DND-41 (cell line): ENCODE data around the gene TIMD4.

ENCODE experiments used
- ATAC-seq: fragments of 200-7000 bp; cut with Tn5 transposase; 3 replicates; pipeline ENCODE4 v1.9.1; 2021; ENCODE audit warnings: low read depth; ENCODE audit not compliant: insufficient read depth
- DNase-seq: peaks from one replicate; pipeline ENCODE4 v3.0.0-alpha.2; 2020
- H2AFZ ChIP-seq: 2 replicates; pipeline ENCODE4 v1.6.0; 2012; ENCODE audit warnings: low read depth, low read length
- H3K27ac ChIP-seq: 2 replicates; pipeline ENCODE4 v1.5.1; 2012; ENCODE audit warnings: low read length, inconsistent platforms
- H3K27me3 ChIP-seq: fragments of 200-600 bp; sonication (generic); 2 replicates; pipeline ENCODE4 v1.6.0; 2012; ENCODE audit warnings: low read length, mild to moderate bottlenecking, inconsistent platforms; ENCODE audit not compliant: insufficient read depth, poor library complexity
- H3K36me3 ChIP-seq: 2 replicates; pipeline ENCODE4 v1.5.1; 2012; ENCODE audit warnings: low read length, inconsistent platforms; ENCODE audit not compliant: insufficient read depth
- H3K4me1 ChIP-seq: 2 replicates; pipeline ENCODE4 v1.5.1; 2012; ENCODE audit warnings: mild to moderate bottlenecking, low read length; ENCODE audit not compliant: insufficient read depth
- H3K4me2 ChIP-seq: 2 replicates; pipeline ENCODE4 v1.6.0; 2012; ENCODE audit warnings: mild to moderate bottlenecking, moderate library complexity, low read length, inconsistent platforms; ENCODE audit not compliant: insufficient read depth
- H3K4me3 ChIP-seq, 2 experiments: fragments of 200-600 bp in 1 of 2; shearing (Covaris generic) in 1 of 2; 2 replicates each; pipeline ENCODE4 v1.5.1; 2012 to 2016; ENCODE audit warnings: inconsistent platforms in 2 of 2, low read length in 2 of 2, mild to moderate bottlenecking in 2 of 2, low read depth in 1 of 2, moderate library complexity in 1 of 2
- H3K79me2 ChIP-seq: 2 replicates; pipeline ENCODE4 v1.6.0; 2012; ENCODE audit warnings: low read length, inconsistent platforms; ENCODE audit not compliant: insufficient read depth
- H3K9ac ChIP-seq: 2 replicates; pipeline ENCODE4 v1.6.0; 2012; ENCODE audit warnings: low read depth, mild to moderate bottlenecking, inconsistent platforms, low read length, moderate library complexity
- H3K9me3 ChIP-seq: 2 replicates; pipeline ENCODE4 v1.5.1; 2012; ENCODE audit warnings: low read length, moderate library complexity, mild to moderate bottlenecking, inconsistent platforms; ENCODE audit not compliant: insufficient read depth, severe bottlenecking
- H4K20me1 ChIP-seq: 2 replicates; pipeline ENCODE4 v1.6.0; 2012; ENCODE audit warnings: low read length; ENCODE audit not compliant: insufficient read depth
- EZH2 ChIP-seq: IDR thresholded peaks from 3 replicates; pipeline ENCODE4 v1.6.1; 2012; ENCODE audit warnings: borderline replicate concordance, low read depth, mild to moderate bottlenecking, moderate library complexity, low read length, inconsistent platforms; ENCODE audit not compliant: severe bottlenecking
- TF ChIP-seq, protein P1 (sequence below): IDR thresholded peaks from 2 replicates; pipeline ENCODE4 v1.5.1; 2012; ENCODE audit warnings: borderline replicate concordance, low read length, moderate library complexity, mild to moderate bottlenecking; ENCODE audit not compliant: poor library complexity, severe bottlenecking; ENCODE audit errors: extremely low read depth

The TIMD4 gene

DNA sequence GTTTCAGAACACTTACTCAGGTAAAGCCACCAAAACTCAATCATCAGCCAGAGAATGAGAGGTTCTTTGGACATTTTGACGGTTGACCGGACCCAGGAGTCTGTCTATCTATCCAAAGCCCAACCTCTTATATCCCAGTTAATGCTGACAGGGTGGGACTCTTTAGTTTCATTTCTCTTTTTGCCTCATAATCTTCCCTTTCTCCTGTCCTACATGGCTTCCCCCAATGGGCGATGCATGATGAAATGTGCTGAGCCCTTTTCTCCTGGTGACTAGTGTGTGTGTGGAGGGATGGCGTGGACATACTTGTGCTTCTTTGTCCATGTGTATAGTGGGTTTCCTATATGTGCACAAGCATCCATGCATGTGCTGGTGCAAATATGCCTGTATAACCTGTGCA is at the start of gene TIMD4:
TIMD4 (minus strand) TSS at position 102 of the 400 bp plus-strand sequence; CDS start at position 74, 28 bp downstream.
- Histone ChIP-seq H3K4me3 (no peak within 1 kb of the TSS), H3K9me3 (no peaks in the 10 kb centered on the region), H4K20me1 (no peaks in the 10 kb centered on the region), H3K27ac (no peak within 1 kb of the TSS), H3K27me3 (peaks cover 3% of the 10 kb centered on the region), H3K4me1 (no peaks in the 10 kb centered on the region), H3K4me2 (no peak within 1 kb of the TSS), H3K36me3 (no peaks in the 10 kb centered on the region), H2AFZ (no peak within 1 kb of the TSS), H3K79me2 (no peaks in the 10 kb centered on the region), H3K9ac (no peak within 1 kb of the TSS)
- DNase-seq = no peak
- TF ChIP-seq EZH2 = no peak
- TF ChIP-seq, protein P1, sequence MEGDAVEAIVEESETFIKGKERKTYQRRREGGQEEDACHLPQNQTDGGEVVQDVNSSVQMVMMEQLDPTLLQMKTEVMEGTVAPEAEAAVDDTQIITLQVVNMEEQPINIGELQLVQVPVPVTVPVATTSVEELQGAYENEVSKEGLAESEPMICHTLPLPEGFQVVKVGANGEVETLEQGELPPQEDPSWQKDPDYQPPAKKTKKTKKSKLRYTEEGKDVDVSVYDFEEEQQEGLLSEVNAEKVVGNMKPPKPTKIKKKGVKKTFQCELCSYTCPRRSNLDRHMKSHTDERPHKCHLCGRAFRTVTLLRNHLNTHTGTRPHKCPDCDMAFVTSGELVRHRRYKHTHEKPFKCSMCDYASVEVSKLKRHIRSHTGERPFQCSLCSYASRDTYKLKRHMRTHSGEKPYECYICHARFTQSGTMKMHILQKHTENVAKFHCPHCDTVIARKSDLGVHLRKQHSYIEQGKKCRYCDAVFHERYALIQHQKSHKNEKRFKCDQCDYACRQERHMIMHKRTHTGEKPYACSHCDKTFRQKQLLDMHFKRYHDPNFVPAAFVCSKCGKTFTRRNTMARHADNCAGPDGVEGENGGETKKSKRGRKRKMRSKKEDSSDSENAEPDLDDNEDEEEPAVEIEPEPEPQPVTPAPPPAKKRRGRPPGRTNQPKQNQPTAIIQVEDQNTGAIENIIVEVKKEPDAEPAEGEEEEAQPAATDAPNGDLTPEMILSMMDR = no peak
- no peak for ATAC-seq

DNA sequence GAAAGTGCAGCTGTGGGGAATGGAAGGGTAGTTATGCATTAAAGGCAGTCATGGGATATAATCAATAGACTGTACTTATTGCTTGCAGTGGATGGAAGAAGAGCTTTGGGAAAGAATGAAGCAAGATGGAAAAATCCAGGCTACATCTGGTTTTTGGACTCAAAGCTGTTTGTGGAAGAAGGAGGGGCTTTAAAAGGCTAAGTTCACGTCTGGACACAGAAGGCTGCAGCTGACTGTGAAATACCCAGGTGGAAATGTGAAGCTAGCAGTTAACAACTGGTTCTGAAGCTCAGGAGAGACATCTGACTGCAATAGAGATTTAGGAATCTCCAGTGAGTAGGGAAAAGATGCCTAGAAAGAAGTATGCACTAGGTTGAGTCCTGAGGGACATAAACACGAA is 43.2 kb upstream of the TIMD4 start:
- H3K4me1 ChIP-seq = no peaks in the 10 kb centered on the region
- no peak overlapping the region for H3K4me2 ChIP-seq
- ATAC-seq = no peak
- TF ChIP-seq, protein P1 = no peak
- TF ChIP-seq EZH2 = no peak
- H3K79me2 ChIP-seq = no peaks in the 10 kb centered on the region
- H3K27ac ChIP-seq = no peak overlapping the region
- H2AFZ ChIP-seq = no peak overlapping the region
- H3K36me3 ChIP-seq = no peaks in the 10 kb centered on the region
- H3K9ac ChIP-seq = no peak overlapping the region
- H3K4me3 ChIP-seq = no peak overlapping the region
- DNase-seq = no peak
- H3K9me3 ChIP-seq = no peaks in the 10 kb centered on the region
- H4K20me1 ChIP-seq = no peaks in the 10 kb centered on the region
- no peaks in the 10 kb centered on the region for H3K27me3 ChIP-seq

DNA sequence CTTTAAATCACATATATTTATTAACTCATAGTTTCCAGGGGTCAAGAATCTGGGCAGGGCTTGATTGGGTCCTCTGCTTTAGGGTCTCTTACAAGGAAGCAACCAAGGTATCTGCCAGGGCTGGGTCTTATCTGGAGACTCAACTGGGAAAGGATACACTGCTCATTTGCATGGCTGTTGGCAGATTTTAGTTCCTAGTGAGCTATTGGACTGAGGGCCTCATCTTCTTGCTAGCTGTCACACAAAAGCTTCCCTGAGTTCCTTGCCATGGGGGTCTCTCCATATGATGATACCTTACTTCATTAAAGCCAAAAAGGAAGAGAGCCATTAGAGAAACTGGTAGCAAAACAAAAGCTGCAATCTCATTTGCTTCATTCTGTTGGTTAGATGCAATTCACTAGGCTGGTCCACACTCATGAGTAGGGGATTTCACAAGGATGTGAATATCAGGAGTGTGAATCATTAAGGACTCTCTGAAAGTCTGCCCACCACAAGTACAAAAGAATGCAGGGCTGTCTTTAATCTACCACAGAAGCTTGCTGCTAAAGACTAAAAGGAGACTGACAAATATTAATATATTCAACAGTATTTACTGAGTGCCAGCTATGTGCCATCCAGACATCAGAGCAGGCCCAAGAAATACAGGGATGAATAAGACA is 42.0 kb upstream of the TIMD4 start:
- no peak for TF ChIP-seq EZH2
- TF ChIP-seq, protein P1 = no peak
- Histone ChIP-seq H3K9ac (no peak overlapping the region), H3K36me3 (no peaks in the 10 kb centered on the region), H3K27ac (no peak overlapping the region), H3K4me3 (no peak overlapping the region), H3K79me2 (no peaks in the 10 kb centered on the region), H3K4me2 (no peak overlapping the region), H3K9me3 (no peaks in the 10 kb centered on the region), H2AFZ (no peak overlapping the region), H3K4me1 (no peaks in the 10 kb centered on the region), H4K20me1 (no peaks in the 10 kb centered on the region), H3K27me3 (no peaks in the 10 kb centered on the region)
- ATAC-seq = no peak
- no peak for DNase-seq

DNA sequence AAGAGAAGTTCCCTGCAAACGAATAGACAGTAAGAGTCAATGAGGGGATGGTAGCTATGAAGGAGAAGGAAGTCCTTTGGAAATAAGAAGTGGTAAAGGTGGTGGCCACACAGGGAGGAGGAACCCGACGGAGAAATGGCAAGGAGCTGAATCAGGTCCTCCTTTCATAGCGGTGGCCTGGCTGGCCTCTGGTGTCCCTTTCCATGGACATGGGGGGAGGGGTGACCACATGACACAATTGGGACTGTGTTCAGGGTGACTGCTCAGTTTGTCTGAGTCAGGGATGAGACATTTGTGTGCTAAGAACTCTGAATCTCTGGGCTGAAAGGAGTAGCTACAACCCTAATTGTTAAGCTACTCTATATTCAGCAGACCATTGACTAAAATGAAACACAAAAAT is 28.7 kb upstream of the TIMD4 start:
- TF ChIP-seq EZH2 = no peak
- TF ChIP-seq, protein P1 = no peak
- Histone ChIP-seq H3K79me2 (no peaks in the 10 kb centered on the region), H3K36me3 (no peaks in the 10 kb centered on the region), H4K20me1 (no peaks in the 10 kb centered on the region), H3K27ac (no peak overlapping the region), H3K9me3 (no peaks in the 10 kb centered on the region), H3K27me3 (no peaks in the 10 kb centered on the region), H3K4me2 (no peak overlapping the region), H3K4me1 (no peaks in the 10 kb centered on the region), H3K9ac (no peak overlapping the region), H3K4me3 (no peak overlapping the region), H2AFZ (no peak overlapping the region)
- ATAC-seq = no peak
- DNase-seq = no peak
